ENCODE data around the gene RELN.

Gene RELN

DNA sequence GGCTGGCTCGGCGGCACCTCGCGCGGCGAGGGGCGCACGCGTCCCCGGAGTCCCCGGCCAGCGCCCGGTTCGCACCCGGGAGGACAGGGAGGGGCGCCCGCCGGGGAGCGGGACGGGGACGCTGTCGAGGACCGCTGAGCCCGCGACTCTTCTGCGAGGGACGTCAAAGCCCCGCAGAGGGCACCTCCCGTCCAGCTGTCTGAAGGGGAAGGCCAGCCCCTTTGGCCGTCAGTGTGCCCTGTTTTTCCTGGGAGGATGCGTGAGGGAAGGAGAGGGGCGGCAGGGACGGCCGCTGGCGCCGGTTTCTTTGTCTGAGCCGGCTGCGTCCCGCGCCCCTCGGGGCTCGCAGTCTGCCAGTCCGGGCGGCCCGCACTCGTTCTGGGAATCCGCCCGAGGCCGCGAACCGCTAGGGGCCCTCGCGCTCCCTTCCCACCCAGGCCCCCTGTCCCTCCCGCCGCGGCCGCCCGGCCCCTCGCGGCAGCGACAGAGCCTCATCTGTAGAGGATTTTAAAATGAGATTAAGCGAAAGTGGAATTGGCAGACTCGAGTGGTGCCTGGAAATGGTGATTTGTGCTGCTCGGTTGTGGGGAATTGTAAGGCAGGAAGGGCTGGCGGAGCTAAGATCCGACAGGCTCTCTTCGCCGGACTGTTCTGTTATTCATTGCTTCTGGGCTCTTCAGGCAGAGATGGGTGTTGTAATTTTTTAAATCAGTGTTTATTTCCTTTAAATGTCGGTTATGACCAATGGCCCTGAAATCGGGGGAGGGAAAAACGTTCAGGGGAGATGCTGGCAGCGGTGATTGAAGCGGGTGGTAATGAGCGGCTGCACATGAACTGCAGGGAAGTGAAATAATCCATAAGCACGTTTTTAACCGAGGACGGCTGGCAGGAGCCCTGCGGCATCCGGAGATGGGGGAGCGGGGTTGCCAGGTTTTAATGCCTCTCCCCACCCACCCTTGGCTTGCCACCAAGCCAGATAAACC is 618 bp upstream of the RELN start:
- DNase-seq, result peak; percentile 67

DNA sequence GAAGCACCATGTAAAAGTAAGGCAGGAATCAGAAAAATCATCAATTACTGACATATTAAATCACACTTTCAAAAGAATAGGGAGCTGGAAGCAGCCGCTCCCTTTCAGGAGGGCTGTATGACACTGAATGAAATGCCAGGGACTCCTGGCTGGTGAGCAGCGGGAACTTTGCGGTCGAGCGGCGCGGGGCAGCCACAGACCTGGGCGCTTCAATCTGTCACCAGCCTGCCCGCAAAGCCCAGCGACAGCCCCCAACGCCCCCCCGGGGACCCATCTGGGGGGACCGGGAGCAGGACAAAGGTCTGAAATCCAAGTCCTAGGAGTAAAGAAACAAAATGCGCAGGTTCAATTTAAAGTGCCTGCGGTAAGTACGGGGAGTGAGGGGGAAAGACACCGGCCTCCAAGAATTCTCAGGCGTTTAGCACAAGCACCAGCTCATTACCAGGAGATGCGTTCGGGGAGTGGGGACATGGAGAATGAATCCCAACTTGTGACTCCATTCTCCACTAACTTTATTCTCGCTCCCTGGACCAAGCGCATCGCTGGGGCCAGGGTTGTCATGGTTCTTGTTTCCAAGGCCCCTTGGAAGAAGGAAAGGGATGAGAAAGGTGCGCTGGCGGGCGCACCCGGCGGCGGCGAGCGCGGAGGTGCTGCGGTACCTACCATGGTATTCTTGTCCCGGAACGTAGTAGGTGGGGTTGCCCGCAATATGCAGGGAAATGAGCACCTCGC is 824 bp downstream of the RELN start:
- peak; percentile 12 for DNase-seq

GRCh38 chr7:103987451-103987850 is 2.0 kb downstream of the RELN start:
- DNase-seq, result no peak

GRCh38 chr7:103985565-103986126 is 3.8 kb downstream of the RELN start:
- DNase-seq, result no peak

GRCh38 chr7:103984050-103984449 is 5.4 kb downstream of the RELN start:
- no peak for DNase-seq

GRCh38 chr7:103983201-103983977 is 6.1 kb downstream of the RELN start:
- DNase-seq, result no peak

GRCh38 chr7:103981003-103981423 is 8.4 kb downstream of the RELN start:
- no peak for DNase-seq

GRCh38 chr7:103972779-103973434 is 16.6 kb downstream of the RELN start:
- no peak for DNase-seq

DNA sequence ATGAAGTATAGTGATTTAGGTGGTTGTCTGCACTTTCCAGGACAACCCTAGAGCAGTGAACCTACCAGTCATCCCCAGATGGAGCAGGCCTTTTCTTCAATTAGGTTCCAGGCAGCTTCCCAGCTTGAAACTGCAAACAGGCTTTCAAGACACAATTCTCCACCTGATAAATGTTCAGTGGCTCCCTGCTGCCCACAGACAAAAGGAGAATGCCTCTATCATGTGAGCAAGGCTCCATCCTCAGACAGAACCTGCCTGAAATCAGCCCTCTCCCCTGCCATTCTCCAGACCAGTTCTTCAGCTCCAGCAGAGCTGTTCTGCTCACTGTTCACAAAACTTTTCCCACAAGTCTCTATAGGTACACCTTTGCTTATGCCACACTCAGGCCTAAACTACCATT is 22.1 kb downstream of the RELN start:
- DNase-seq, result no peak

GRCh38 chr7:103966593-103967277 is 22.7 kb downstream of the RELN start:
- no peak for DNase-seq

DNA sequence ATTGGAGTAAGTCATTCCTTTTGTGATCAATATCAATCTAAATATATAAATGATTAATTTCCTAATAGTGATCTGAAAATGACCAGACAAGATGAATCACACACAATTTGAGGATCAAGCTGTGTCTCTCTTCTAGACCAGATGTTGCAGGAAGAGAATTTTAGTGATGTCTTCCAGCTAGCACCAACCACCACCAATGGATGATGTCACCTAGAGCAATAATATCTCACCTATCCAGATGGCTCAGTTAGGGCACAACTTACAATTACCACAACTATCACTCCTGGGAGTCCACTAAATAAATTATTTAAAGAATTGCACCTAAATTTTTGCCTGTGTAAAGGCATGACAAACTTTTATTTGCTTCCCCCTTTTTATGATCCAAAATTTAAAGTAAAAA is 25.2 kb downstream of the RELN start:
- no peak for DNase-seq

GRCh38 chr7:103962070-103962469 is 27.4 kb downstream of the RELN start:
- DNase-seq, result no peak

GRCh38 chr7:103958284-103958818 is 31.1 kb downstream of the RELN start:
- DNase-seq, result no peak

DNA sequence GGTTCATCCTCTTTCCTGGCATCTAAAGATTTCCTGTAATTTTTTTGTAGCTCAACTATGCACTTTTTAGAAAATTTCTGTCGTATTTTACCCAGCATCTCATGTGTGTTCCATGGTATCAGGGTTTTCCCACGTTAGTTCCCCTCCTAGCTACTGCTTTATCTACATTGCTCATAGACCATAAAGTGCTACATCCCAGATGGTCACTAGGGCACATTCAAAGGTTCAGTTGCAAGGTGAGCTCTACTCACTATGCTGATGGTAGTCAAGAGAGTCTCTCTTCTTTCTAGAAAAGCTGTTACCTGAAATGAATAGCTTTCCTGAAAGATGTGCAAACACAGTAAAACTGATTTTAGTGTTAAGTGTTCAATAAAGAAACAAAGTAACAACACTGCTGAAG is 33.5 kb downstream of the RELN start:
- DNase-seq, result no peak

GRCh38 chr7:103952408-103952807 is 37.0 kb downstream of the RELN start:
- DNase-seq, result no peak

- no peak for DNase-seq
These were observed 38.1 kb downstream of the RELN start for GRCh38 chr7:103951311-103951710.

DNA sequence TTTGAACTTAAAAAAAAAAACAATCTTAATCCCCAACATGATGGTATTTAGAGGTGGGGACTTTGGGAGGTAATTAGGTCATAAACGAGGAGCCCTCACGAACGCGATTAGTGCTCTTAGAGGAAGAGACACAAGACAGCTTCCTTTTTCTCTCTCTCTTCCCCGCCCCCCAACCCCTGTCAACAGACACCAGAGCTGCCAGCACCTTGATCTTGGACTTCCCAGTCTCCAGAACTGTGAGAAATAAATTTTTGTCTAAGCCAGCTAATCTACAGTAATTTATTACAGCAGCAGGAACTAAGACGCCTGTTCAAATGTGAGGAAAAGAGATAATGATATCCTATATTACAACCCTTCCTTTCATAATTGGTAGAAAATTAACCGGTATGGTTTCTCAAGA is 40.1 kb downstream of the RELN start:
- DNase-seq, result no peak

- no peak for DNase-seq
These were observed 42.3 kb downstream of the RELN start for GRCh38 chr7:103947026-103947655.

GRCh38 chr7:103944230-103944900 is 45.1 kb downstream of the RELN start:
- no peak for DNase-seq

DNA sequence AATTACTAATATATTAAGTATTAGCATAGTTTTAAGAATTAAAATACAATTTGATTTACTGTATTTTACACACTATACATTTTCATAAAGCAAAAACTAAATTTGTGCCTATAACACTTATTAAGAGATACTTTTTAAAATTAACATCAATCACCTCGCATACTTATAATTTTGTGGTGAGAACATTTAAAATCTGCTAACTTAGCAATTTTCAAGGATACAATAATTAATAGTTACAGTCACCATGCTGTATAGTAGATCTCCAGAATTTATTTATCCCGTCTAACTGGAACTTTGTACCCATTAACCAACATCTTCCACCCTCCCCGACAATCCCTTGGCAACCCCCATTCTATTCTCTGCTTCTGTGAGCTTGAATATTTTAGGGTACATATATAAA is 47.5 kb downstream of the RELN start:
- DNase-seq, result no peak
